HG02588 (cell line): ENCODE data around the gene FMO4.
"Not testable (repeated sequence)": the region's sequence is repeated elsewhere in the genome, so short reads cannot be mapped to it uniquely, and the experiment has no call there.

Source experiments
- ATAC-seq: cut with Tn5 transposase; IDR thresholded peaks from one replicate; pipeline ENCODE4 v1.9.1; 2021; ENCODE audit warnings: mild to moderate bottlenecking, moderate library complexity; ENCODE audit not compliant: unreplicated experiment

The FMO4 gene

GRCh38 chr1:171384496-171384895, 70.5 kb downstream of the FMO4 start:
- no peak for ATAC-seq

- no peak for ATAC-seq
Measured at GRCh38 chr1:171389171-171389570, 75.2 kb downstream of the FMO4 start.

- not testable (repeated sequence) for ATAC-seq
Measured at GRCh38 chr1:171390740-171391139, 76.8 kb downstream of the FMO4 start.
